ENCODE measurements around the gene FAAH. TPM values are rescaled to one million over a fixed set of nuclear protein-coding genes. Genes with fewer than 3 reads are reported as not detected.

Gene FAAH
- total RNA-seq, 1 experiment from 2014 or later, result 38.6 TPM

DNA sequence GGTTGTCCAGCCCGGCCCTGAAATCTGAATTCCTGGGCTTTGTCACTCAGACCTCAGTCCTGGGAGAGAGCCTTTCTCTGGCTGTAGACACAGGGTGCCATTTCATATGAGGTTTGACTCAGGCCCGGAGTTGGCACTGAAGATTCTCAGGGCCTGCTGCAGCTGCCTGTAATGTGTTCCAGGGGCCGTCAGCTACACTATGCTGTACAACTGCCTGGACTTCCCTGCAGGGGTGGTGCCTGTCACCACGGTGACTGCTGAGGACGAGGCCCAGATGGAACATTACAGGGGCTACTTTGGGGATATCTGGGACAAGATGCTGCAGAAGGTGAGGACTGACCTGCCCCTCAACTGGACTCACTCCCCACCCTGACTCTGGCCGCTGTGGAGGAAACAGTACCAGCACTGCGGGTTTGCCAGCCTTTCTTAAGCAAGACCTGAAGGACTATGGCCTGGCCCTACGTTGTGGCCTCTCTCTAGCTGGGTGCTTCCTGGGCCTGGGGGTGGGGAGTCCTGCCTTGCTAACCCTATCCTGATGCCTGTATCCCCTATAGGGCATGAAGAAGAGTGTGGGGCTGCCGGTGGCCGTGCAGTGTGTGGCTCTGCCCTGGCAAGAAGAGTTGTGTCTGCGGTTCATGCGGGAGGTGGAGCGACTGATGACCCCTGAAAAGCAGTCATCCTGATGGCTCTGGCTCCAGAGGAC lies 18.9 kb downstream of the FAAH start (continued):
- TF ChIP-seq, protein P1, sequence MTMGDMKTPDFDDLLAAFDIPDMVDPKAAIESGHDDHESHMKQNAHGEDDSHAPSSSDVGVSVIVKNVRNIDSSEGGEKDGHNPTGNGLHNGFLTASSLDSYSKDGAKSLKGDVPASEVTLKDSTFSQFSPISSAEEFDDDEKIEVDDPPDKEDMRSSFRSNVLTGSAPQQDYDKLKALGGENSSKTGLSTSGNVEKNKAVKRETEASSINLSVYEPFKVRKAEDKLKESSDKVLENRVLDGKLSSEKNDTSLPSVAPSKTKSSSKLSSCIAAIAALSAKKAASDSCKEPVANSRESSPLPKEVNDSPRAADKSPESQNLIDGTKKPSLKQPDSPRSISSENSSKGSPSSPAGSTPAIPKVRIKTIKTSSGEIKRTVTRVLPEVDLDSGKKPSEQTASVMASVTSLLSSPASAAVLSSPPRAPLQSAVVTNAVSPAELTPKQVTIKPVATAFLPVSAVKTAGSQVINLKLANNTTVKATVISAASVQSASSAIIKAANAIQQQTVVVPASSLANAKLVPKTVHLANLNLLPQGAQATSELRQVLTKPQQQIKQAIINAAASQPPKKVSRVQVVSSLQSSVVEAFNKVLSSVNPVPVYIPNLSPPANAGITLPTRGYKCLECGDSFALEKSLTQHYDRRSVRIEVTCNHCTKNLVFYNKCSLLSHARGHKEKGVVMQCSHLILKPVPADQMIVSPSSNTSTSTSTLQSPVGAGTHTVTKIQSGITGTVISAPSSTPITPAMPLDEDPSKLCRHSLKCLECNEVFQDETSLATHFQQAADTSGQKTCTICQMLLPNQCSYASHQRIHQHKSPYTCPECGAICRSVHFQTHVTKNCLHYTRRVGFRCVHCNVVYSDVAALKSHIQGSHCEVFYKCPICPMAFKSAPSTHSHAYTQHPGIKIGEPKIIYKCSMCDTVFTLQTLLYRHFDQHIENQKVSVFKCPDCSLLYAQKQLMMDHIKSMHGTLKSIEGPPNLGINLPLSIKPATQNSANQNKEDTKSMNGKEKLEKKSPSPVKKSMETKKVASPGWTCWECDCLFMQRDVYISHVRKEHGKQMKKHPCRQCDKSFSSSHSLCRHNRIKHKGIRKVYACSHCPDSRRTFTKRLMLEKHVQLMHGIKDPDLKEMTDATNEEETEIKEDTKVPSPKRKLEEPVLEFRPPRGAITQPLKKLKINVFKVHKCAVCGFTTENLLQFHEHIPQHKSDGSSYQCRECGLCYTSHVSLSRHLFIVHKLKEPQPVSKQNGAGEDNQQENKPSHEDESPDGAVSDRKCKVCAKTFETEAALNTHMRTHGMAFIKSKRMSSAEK (CRISPR knock-in tag; IDR thresholded peaks at IDR 0.05; ENCODE audit: borderline replicate concordance), result no peak
- TF ChIP-seq, protein P2, sequence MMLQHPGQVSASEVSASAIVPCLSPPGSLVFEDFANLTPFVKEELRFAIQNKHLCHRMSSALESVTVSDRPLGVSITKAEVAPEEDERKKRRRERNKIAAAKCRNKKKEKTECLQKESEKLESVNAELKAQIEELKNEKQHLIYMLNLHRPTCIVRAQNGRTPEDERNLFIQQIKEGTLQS (CRISPR knock-in tag; conservative IDR thresholded peaks at IDR 0.05), result no peak

DNA sequence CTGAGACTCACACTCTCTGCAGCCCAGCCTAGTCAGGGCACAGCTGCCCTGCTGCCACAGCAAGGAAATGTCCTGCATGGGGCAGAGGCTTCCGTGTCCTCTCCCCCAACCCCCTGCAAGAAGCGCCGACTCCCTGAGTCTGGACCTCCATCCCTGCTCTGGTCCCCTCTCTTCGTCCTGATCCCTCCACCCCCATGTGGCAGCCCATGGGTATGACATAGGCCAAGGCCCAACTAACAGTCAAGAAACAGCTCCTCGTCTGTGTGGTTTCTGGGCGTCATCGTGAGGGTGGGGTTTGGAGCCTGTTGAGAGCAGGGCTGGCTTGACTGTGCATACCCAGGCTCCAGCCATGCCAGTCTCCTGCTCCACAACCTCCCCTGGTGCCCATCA lies 19.5 kb downstream of the FAAH start:
- no peak overlapping the region for H3K27ac Mint-ChIP-seq
- DNase-seq (ENCODE audit: low spot score) (peak; percentile 71), ATAC-seq (peak; percentile 84)
- no peak overlapping the region for H3K4me3 Mint-ChIP-seq
- 0 out of 2 replicates have a peak, but pooled peaks cover 2% of the 10 kb centered on the region for H3K4me1 Mint-ChIP-seq
- CTCF ChIA-PET, result interaction anchor here (0.5 to 2.0 kb wide), 32 partner anchors 9 to 201 kb away, joined by 3 to 21 read pairs (median 4); partner anchors contain the start of gene MKNK1
- no peaks in the 10 kb centered on the region for H3K9me3 Mint-ChIP-seq
- TF ChIP-seq, protein P3, sequence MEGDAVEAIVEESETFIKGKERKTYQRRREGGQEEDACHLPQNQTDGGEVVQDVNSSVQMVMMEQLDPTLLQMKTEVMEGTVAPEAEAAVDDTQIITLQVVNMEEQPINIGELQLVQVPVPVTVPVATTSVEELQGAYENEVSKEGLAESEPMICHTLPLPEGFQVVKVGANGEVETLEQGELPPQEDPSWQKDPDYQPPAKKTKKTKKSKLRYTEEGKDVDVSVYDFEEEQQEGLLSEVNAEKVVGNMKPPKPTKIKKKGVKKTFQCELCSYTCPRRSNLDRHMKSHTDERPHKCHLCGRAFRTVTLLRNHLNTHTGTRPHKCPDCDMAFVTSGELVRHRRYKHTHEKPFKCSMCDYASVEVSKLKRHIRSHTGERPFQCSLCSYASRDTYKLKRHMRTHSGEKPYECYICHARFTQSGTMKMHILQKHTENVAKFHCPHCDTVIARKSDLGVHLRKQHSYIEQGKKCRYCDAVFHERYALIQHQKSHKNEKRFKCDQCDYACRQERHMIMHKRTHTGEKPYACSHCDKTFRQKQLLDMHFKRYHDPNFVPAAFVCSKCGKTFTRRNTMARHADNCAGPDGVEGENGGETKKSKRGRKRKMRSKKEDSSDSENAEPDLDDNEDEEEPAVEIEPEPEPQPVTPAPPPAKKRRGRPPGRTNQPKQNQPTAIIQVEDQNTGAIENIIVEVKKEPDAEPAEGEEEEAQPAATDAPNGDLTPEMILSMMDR (IDR thresholded peaks at IDR 0.05), result peak; percentile 55
- TF ChIP-seq RELA (CRISPR knock-in tag; IDR thresholded peaks at IDR 0.05; ENCODE audit: borderline replicate concordance), result no peak
- H3K27me3 Mint-ChIP-seq (ENCODE audit: low read depth), result no peaks in the 10 kb centered on the region; the same call in 1 of the 2 replicates
- peaks cover 3% of the 10 kb centered on the region; the same call in 1 of the 2 replicates for H3K36me3 Mint-ChIP-seq
- POLR2A ChIA-PET, result no interaction called here

DNA sequence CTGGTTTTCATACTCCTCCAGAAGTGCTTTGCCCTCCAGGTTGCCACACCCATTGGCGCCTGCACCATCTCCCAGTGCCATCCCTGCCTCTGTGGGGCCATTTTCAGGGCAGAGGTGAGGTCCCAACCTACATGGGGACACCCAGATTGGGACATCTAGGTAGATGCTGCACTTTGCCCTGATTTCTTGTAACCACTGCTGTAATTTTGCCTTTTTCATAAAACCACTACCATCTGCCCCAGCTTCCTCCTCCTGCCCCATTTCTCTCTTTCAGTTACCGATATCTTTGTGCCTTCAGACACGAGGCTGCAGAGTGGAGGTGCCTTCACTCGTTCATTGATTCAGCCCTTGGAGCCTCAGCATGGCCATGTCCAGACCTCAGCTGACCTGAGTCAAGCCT lies 21.4 kb downstream of the FAAH start:
- H3K4me1 Mint-ChIP-seq, result 0 out of 2 replicates have a peak, but pooled peaks cover 2% of the 10 kb centered on the region
- H3K27me3 Mint-ChIP-seq (ENCODE audit: low read depth), result no peaks in the 10 kb centered on the region; the same call in none of the 2 replicates
- CTCF ChIA-PET, result interaction anchor here (1.6 to 2.2 kb wide), 2 partner anchors 82 to 118 kb away, joined by 3 to 5 read pairs; no protein-coding TSS in a partner anchor
- H3K36me3 Mint-ChIP-seq, result peaks cover 3% of the 10 kb centered on the region; the same call in 1 of the 2 replicates
- H3K27ac Mint-ChIP-seq, result no peak overlapping the region
- H3K4me3 Mint-ChIP-seq, result no peak overlapping the region
- TF ChIP-seq, protein P4, sequence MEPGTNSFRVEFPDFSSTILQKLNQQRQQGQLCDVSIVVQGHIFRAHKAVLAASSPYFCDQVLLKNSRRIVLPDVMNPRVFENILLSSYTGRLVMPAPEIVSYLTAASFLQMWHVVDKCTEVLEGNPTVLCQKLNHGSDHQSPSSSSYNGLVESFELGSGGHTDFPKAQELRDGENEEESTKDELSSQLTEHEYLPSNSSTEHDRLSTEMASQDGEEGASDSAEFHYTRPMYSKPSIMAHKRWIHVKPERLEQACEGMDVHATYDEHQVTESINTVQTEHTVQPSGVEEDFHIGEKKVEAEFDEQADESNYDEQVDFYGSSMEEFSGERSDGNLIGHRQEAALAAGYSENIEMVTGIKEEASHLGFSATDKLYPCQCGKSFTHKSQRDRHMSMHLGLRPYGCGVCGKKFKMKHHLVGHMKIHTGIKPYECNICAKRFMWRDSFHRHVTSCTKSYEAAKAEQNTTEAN (CRISPR knock-in tag; IDR thresholded peaks at IDR 0.05), result no peak
- POLR2A ChIA-PET, result no interaction called here
- ATAC-seq (no peak), DNase-seq (ENCODE audit: low spot score) (no peak)
- no peaks in the 10 kb centered on the region for H3K9me3 Mint-ChIP-seq

DNA sequence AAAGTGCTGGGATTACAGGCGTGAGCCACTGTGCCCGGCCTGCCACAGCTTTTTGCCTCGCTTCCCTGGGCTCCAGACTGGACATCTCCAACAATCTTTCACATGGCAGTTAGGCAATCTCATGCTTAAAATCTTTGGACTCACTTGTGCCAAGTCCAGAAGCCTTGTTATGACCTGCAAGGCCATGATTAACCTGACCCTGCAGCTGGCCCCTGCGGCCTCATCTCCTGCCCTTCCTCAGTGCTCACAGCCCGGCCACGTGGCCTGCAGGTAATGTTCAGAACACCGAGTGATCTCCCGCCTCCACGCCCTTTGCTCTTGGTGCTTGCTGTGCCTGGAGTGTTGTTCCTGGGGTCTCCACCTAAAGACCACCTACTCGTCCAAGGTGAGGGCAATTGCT lies 24.9 kb downstream of the FAAH start:
- ChIA-PET POLR2A (interaction anchor here (0.6 to 1.3 kb wide), 2 partner anchors 32 to 44 kb away, joined by 3 to 4 read pairs; no protein-coding TSS in a partner anchor), CTCF (interaction anchor here (1.1 to 1.3 kb wide), 2 partner anchors 23 to 28 kb away, joined by 4 to 6 read pairs; no protein-coding TSS in a partner anchor)
- TF ChIP-seq, protein P5, sequence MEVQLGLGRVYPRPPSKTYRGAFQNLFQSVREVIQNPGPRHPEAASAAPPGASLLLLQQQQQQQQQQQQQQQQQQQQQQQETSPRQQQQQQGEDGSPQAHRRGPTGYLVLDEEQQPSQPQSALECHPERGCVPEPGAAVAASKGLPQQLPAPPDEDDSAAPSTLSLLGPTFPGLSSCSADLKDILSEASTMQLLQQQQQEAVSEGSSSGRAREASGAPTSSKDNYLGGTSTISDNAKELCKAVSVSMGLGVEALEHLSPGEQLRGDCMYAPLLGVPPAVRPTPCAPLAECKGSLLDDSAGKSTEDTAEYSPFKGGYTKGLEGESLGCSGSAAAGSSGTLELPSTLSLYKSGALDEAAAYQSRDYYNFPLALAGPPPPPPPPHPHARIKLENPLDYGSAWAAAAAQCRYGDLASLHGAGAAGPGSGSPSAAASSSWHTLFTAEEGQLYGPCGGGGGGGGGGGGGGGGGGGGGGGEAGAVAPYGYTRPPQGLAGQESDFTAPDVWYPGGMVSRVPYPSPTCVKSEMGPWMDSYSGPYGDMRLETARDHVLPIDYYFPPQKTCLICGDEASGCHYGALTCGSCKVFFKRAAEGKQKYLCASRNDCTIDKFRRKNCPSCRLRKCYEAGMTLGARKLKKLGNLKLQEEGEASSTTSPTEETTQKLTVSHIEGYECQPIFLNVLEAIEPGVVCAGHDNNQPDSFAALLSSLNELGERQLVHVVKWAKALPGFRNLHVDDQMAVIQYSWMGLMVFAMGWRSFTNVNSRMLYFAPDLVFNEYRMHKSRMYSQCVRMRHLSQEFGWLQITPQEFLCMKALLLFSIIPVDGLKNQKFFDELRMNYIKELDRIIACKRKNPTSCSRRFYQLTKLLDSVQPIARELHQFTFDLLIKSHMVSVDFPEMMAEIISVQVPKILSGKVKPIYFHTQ (CRISPR knock-in tag; IDR thresholded peaks at IDR 0.05), result no peak
- TF ChIP-seq ZNF396 (CRISPR knock-in tag; IDR thresholded peaks at IDR 0.05; ENCODE audit: borderline replicate concordance) (no peak), GTF2I (CRISPR knock-in tag; conservative IDR thresholded peaks at IDR 0.05) (no peak)
- H3K9me3 Mint-ChIP-seq, result no peaks in the 10 kb centered on the region
- peaks cover 10% of the 10 kb centered on the region for H3K27me3 Mint-ChIP-seq (ENCODE audit: low read depth)
- ATAC-seq (no peak), DNase-seq (ENCODE audit: low spot score) (no peak)
- H3K4me1 Mint-ChIP-seq, result no peaks in the 10 kb centered on the region
- no peak overlapping the region for H3K4me3 Mint-ChIP-seq
- H3K36me3 Mint-ChIP-seq, result no peaks in the 10 kb centered on the region
- no peak overlapping the region for H3K27ac Mint-ChIP-seq

Data from WTC11 (cell line).